Testis (tissue), 2 donors: Measurements from ENCODE around the gene DGKB.

Experiments used
- CTCF ChIP-seq, 3 experiments: fragments of 450-650 bp in 2 of 3; fragments of 200-600 bp in 1 of 3; sonication (generic) in 1 of 3; IDR thresholded peaks; one replicate each; pipeline ENCODE4 v1.5.1; 2016 to 2019; ENCODE audit warnings: antibody characterized with exemption in 3 of 3, mild to moderate bottlenecking in 2 of 3, moderate library complexity in 1 of 3
- POLR2A ChIP-seq: fragments of 450-650 bp; IDR thresholded peaks from one replicate; pipeline ENCODE4 v1.6.1; 2017; ENCODE audit warnings: antibody characterized with exemption, mild to moderate bottlenecking, moderate library complexity

- TF ChIP-seq POLR2A: no peak
- no peak for TF ChIP-seq CTCF (IDR thresholded peaks at IDR 0.05)
Observed at GRCh38 chr7:14235056-14235455, 667.5 kb downstream of the DGKB start.
